Loucy (cell line): Measurements from ENCODE around the gene RNF157.
"Not testable (repeated sequence)": the region's sequence is repeated elsewhere in the genome, so short reads cannot be mapped to it uniquely, and the experiment has no call there.

Experiments
- CTCF ChIP-seq: fragments of 200-600 bp; sonication (generic); conservative IDR thresholded peaks from 2 replicates; pipeline ENCODE4 v1.5.1; 2014; ENCODE audit warnings: mild to moderate bottlenecking, antibody characterized with exemption, low read length
- EZH2phosphoT487 ChIP-seq: fragments of 200-600 bp; IDR thresholded peaks from 2 replicates; pipeline ENCODE4 v1.6.1; 2018; ENCODE audit warnings: antibody characterized with exemption, mild to moderate bottlenecking, moderate library complexity, borderline replicate concordance

- TF ChIP-seq CTCF, EZH2phosphoT487: not testable (repeated sequence)
These were observed 12.9 kb upstream of the RNF157 start for GRCh38 chr17:76252967-76253766.
